Liver (tissue), 9 donors: ENCODE results near the gene CGNL1. TPM values are rescaled to one million over a fixed set of nuclear protein-coding genes. Genes with fewer than 3 reads are reported as not detected.

Experiments used
- DNase-seq: peaks from one replicate; pipeline ENCODE4 v3.0.0-alpha.2; 2017; ENCODE audit warnings: low spot score
- H3K27ac ChIP-seq, 2 donors: one replicate each; pipeline ENCODE4 v1.7.0; 2013; ENCODE audit warnings: inconsistent platforms in 2 of 2, low read length in 2 of 2, control low read depth in 1 of 2, low read depth in 1 of 2, mild to moderate bottlenecking in 1 of 2
- H3K27me3 ChIP-seq, 4 donors: one replicate each; pipeline versions ENCODE4 v1.6.1 to v1.7.0; 2013; ENCODE audit warnings: low read length in 3 of 4, inconsistent platforms in 1 of 4, mild to moderate bottlenecking in 1 of 4, moderate library complexity in 1 of 4; ENCODE audit not compliant: control insufficient read depth in 4 of 4, insufficient read depth in 4 of 4
- H3K36me3 ChIP-seq, 4 donors: one replicate each; pipeline versions ENCODE4 v1.6.1 to v1.7.0; 2013; ENCODE audit warnings: low read length in 3 of 4, mild to moderate bottlenecking in 3 of 4, low read depth in 1 of 4, moderate library complexity in 1 of 4; ENCODE audit not compliant: control insufficient read depth in 4 of 4, insufficient read depth in 3 of 4
- H3K4me1 ChIP-seq, 4 donors: one replicate each; pipeline versions ENCODE4 v1.6.1 to v1.7.0; 2013; ENCODE audit warnings: low read length in 3 of 4, mild to moderate bottlenecking in 3 of 4, moderate library complexity in 1 of 4; ENCODE audit not compliant: control insufficient read depth in 4 of 4, insufficient read depth in 4 of 4
- H3K4me3 ChIP-seq, 3 donors: one replicate each; pipeline versions ENCODE4 v1.6.1 to v1.7.0; 2013; ENCODE audit warnings: low read length in 3 of 3, control low read depth in 1 of 3, low read depth in 1 of 3, mild to moderate bottlenecking in 1 of 3
- H3K9ac ChIP-seq, 2 donors: one replicate each; pipeline ENCODE4 v1.7.0; 2013; ENCODE audit warnings: low read length in 2 of 2, mild to moderate bottlenecking in 2 of 2, moderate library complexity in 2 of 2, control low read depth in 1 of 2, low read depth in 1 of 2
- H3K9me3 ChIP-seq, 4 donors: one replicate each; pipeline versions ENCODE4 v1.6.1 to v1.7.0; 2013; ENCODE audit warnings: low read length in 3 of 4; ENCODE audit not compliant: control insufficient read depth in 4 of 4
- ATF3 ChIP-seq: IDR thresholded peaks from 2 replicates; pipeline ENCODE4 v1.6.1; 2016; ENCODE audit warnings: antibody characterized with exemption
- EGR1 ChIP-seq, 2 donors: IDR thresholded peaks; 2 replicates each; pipeline ENCODE4 v1.6.1; 2016 to 2018; ENCODE audit warnings: antibody characterized with exemption in 2 of 2, low read depth in 2 of 2
- FOXA1 ChIP-seq: IDR thresholded peaks from 2 replicates; pipeline ENCODE4 v1.6.1; 2016; ENCODE audit warnings: antibody characterized with exemption
- GABPA ChIP-seq, 2 donors: IDR thresholded peaks in 1 of 2; conservative IDR thresholded peaks in 1 of 2; 2 replicates each; pipeline ENCODE4 v1.6.1; 2016; ENCODE audit warnings: antibody characterized with exemption in 2 of 2, mild to moderate bottlenecking in 1 of 2, moderate library complexity in 1 of 2
- HNF4A ChIP-seq, 2 donors: conservative IDR thresholded peaks; 2 replicates each; pipeline ENCODE4 v1.6.1; 2016; ENCODE audit warnings: antibody characterized with exemption in 2 of 2, mild to moderate bottlenecking in 2 of 2
- HNF4G ChIP-seq: IDR thresholded peaks from 2 replicates; pipeline ENCODE4 v1.6.1; 2016; ENCODE audit warnings: antibody characterized with exemption
- JUND ChIP-seq, 2 donors: IDR thresholded peaks; 2 replicates each; pipeline ENCODE4 v1.6.1; 2016; ENCODE audit warnings: antibody characterized with exemption in 2 of 2
- NR2F2 ChIP-seq: IDR thresholded peaks from 2 replicates; pipeline ENCODE4 v1.6.1; 2016; ENCODE audit warnings: antibody characterized with exemption
- RAD21 ChIP-seq, 2 donors: IDR thresholded peaks; 2 replicates each; pipeline ENCODE4 v1.6.1; 2016; ENCODE audit warnings: antibody characterized with exemption in 2 of 2, mild to moderate bottlenecking in 2 of 2
- REST ChIP-seq: IDR thresholded peaks from 2 replicates; pipeline ENCODE4 v1.6.1; 2016; ENCODE audit warnings: antibody characterized with exemption, mild to moderate bottlenecking
- RXRA ChIP-seq, 2 donors: IDR thresholded peaks; 2 replicates each; pipeline ENCODE4 v1.6.1; 2017 to 2018; ENCODE audit warnings: antibody characterized with exemption in 2 of 2, mild to moderate bottlenecking in 1 of 2
- SP1 ChIP-seq: IDR thresholded peaks from 2 replicates; pipeline ENCODE4 v1.6.1; 2018; ENCODE audit warnings: antibody characterized with exemption, mild to moderate bottlenecking
- TAF1 ChIP-seq: conservative IDR thresholded peaks from 2 replicates; pipeline ENCODE4 v1.6.1; 2016; ENCODE audit warnings: antibody characterized with exemption, mild to moderate bottlenecking
- YY1 ChIP-seq: IDR thresholded peaks from 2 replicates; pipeline ENCODE4 v1.6.1; 2016; ENCODE audit warnings: antibody characterized with exemption, mild to moderate bottlenecking
- WGBS: extraction: QIAGEN DNeasy Blood & Tissue Kit; methylation state at CpG from one replicate; pipeline ENCODE4 v1.1.7; 2013; 5-methylcytosine and 5-hydroxymethylcytosine counted together
- polyA plus RNA-seq, 2 donors: library from polyadenylated mRNA; stranded (reverse) in 1 of 2; unstranded in 1 of 2; fragments of 200-250 nt in 1 of 2; fragments of >200 nt in 1 of 2; fragmentation: Nextera tagmentation in 1 of 2; extraction: Ambion mirVana in 1 of 2; gene quantifications; one replicate each; pipeline versions ENCODE4 v1.2.1 to v1.2.3, GENCODE V29; 2013 to 2015
- total RNA-seq, 2 donors: library from RNA; depleted of rRNA; stranded (reverse); fragments of >200 nt; gene quantifications; one replicate each; pipeline ENCODE4 v1.2.3, GENCODE V29; 2014
- TF ChIP-seq, protein P1 (sequence below): IDR thresholded peaks from 2 replicates; pipeline ENCODE4 v1.6.1; 2016; ENCODE audit warnings: antibody characterized with exemption
- TF ChIP-seq, protein P2 (sequence below): fragments of 150-350 bp; IDR thresholded peaks from 2 replicates; pipeline ENCODE4 v1.5.1; 2017; ENCODE audit warnings: improper control_type of control experiment, low read depth, low read length; ENCODE audit not compliant: missing input control
- TF ChIP-seq, protein P3 (sequence below): IDR thresholded peaks from 2 replicates; pipeline ENCODE4 v1.6.1; 2016; ENCODE audit warnings: antibody characterized with exemption
- donor health status: healthy.
- donor health status: healthy.
- donor health status: healthy.
- donor health status: healthy.
- donor health status: healthy.

Gene CGNL1
- total and polyA plus RNA-seq, 4 donors = 12.0 to 31.9 (median 16.1) TPM

GRCh38 chr15:57509126-57509525 is 132.8 kb downstream of the CGNL1 start:
- 84% methylated on average over 12 of the region's 12 CpGs for WGBS
- Histone ChIP-seq H3K27ac (no peak overlapping the region), H3K9me3 (no peaks in the 10 kb centered on the region), H3K4me1 (peaks cover 0 to 10% (median 4%) of the 10 kb centered on the region in 4 donors), H3K4me3 (no peak overlapping the region), H3K9ac (no peak overlapping the region), H3K27me3 (no peaks in the 10 kb centered on the region), H3K36me3 (peaks cover 0 to 4% (median 2%) of the 10 kb centered on the region in 4 donors)
- TF ChIP-seq NR2F2 (no peak), TAF1 (no peak), YY1 (no peak), RAD21 (IDR thresholded peaks at IDR 0.05) (no peak), GABPA (IDR thresholded peaks at IDR 0.05 in 1 of 2, conservative IDR thresholded peaks at IDR 0.05 in 1 of 2) (no peak), REST (no peak), RXRA (IDR thresholded peaks at IDR 0.05) (no peak), ATF3 (no peak), EGR1 (IDR thresholded peaks at IDR 0.05; ENCODE audit: low read depth in 2 of 2) (no peak), SP1 (no peak), FOXA1 (no peak), HNF4G (no peak), HNF4A (conservative IDR thresholded peaks at IDR 0.05) (no peak)
- TF ChIP-seq, protein P1, sequence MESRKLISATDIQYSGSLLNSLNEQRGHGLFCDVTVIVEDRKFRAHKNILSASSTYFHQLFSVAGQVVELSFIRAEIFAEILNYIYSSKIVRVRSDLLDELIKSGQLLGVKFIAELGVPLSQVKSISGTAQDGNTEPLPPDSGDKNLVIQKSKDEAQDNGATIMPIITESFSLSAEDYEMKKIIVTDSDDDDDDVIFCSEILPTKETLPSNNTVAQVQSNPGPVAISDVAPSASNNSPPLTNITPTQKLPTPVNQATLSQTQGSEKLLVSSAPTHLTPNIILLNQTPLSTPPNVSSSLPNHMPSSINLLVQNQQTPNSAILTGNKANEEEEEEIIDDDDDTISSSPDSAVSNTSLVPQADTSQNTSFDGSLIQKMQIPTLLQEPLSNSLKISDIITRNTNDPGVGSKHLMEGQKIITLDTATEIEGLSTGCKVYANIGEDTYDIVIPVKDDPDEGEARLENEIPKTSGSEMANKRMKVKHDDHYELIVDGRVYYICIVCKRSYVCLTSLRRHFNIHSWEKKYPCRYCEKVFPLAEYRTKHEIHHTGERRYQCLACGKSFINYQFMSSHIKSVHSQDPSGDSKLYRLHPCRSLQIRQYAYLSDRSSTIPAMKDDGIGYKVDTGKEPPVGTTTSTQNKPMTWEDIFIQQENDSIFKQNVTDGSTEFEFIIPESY = no peak
- TF ChIP-seq, protein P2, sequence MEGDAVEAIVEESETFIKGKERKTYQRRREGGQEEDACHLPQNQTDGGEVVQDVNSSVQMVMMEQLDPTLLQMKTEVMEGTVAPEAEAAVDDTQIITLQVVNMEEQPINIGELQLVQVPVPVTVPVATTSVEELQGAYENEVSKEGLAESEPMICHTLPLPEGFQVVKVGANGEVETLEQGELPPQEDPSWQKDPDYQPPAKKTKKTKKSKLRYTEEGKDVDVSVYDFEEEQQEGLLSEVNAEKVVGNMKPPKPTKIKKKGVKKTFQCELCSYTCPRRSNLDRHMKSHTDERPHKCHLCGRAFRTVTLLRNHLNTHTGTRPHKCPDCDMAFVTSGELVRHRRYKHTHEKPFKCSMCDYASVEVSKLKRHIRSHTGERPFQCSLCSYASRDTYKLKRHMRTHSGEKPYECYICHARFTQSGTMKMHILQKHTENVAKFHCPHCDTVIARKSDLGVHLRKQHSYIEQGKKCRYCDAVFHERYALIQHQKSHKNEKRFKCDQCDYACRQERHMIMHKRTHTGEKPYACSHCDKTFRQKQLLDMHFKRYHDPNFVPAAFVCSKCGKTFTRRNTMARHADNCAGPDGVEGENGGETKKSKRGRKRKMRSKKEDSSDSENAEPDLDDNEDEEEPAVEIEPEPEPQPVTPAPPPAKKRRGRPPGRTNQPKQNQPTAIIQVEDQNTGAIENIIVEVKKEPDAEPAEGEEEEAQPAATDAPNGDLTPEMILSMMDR = no peak
- TF ChIP-seq, protein P3, sequence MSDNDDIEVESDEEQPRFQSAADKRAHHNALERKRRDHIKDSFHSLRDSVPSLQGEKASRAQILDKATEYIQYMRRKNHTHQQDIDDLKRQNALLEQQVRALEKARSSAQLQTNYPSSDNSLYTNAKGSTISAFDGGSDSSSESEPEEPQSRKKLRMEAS = no peak
- no peak for DNase-seq

- TF ChIP-seq JUND (IDR thresholded peaks at IDR 0.05) (no peak), FOXA1 (no peak), GABPA (IDR thresholded peaks at IDR 0.05 in 1 of 2, conservative IDR thresholded peaks at IDR 0.05 in 1 of 2) (no peak)
- Histone ChIP-seq H3K27me3 (no peaks in the 10 kb centered on the region), H3K9me3 (no peaks in the 10 kb centered on the region), H3K9ac (no peak overlapping the region), H3K36me3 (peaks cover 0 to 3% (median under 1%) of the 10 kb centered on the region in 4 donors), H3K27ac (no peak overlapping the region), H3K4me3 (no peak overlapping the region), H3K4me1 (peaks cover 0 to 10% (median 2%) of the 10 kb centered on the region in 4 donors)
- no peak for DNase-seq
- 66% methylated on average over 4 of the region's 4 CpGs for WGBS
These were observed 133.7 kb downstream of the CGNL1 start for GRCh38 chr15:57509965-57510364.
